Activated naive CD8-positive, alpha-beta T cell treated with anti-CD3 and anti-CD28 coated beads for 36 hours (primary cell): Measurements from ENCODE around the gene PPP1R12A. TPM values are rescaled to one million over a fixed set of nuclear protein-coding genes. Genes with fewer than 3 reads are reported as not detected.
"Not testable (repeated sequence)": the region's sequence is repeated elsewhere in the genome, so short reads cannot be mapped to it uniquely, and the experiment has no call there.

ENCODE experiments used
- DNase-seq: peaks from one replicate; pipeline ENCODE4 v3.0.0; 2021
- H3K27ac Mint-ChIP-seq: one replicate; pipeline ENCODE4 v1.8.0; 2022; ENCODE audit warnings: mild to moderate bottlenecking, moderate library complexity, mixed read lengths
- H3K27me3 Mint-ChIP-seq: one replicate; pipeline ENCODE4 v1.8.0; 2022; ENCODE audit warnings: mild to moderate bottlenecking, mixed read lengths
- H3K36me3 Mint-ChIP-seq: one replicate; pipeline ENCODE4 v1.8.0; 2021; ENCODE audit warnings: mild to moderate bottlenecking, mixed read lengths
- H3K4me1 Mint-ChIP-seq: one replicate; pipeline ENCODE4 v1.8.0; 2021; ENCODE audit warnings: mixed read lengths
- H3K4me3 Mint-ChIP-seq: one replicate; pipeline ENCODE4 v1.8.0; 2022; ENCODE audit warnings: mild to moderate bottlenecking, moderate library complexity, mixed read lengths
- H3K9me3 Mint-ChIP-seq: one replicate; pipeline ENCODE4 v1.8.0; 2022; ENCODE audit warnings: mixed read lengths
- total RNA-seq, 2 experiments: library from RNA; stranded (reverse); gene quantifications; one replicate each; pipeline ENCODE4 v1.2.3, GENCODE V29; 2021

PPP1R12A gene
- total RNA-seq, result 10 to 100 TPM; 58.6 to 63.4 TPM

DNA sequence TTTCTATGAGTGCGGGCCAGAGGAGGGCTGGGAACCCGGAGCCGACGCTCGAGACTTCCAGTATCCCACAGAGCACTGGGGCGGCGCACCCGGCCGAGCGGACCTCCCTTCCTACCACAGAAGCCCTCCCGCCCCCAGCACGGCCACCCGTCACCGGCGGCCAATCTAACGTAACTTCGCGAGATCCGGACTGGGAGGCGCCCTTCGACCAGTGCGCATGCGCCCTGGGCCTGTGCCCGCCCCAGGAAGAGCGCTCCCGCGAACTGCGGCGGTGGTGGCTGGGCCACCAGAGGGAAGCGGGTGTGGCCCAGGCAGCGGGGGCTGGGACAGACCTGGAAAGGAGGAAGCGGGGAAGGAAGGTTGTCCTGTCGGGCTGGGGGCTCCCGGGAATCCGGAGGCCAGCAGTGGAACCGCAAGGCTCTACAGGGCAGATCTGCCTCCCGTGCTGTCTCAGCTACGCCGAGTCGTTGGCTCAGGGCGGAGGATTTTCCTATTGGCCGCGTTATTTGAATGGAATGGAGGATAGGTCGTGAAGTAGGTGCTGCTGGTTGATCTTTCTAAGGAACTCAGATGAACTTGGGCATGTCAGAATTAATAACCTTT lies at the start of gene PPP1R12A:
PPP1R12A (minus strand) TSS at position 77 of the 603 bp plus-strand sequence. CDS start 166 bp downstream, outside the sequence.
- DNase-seq, result peak; percentile 96
- Mint-ChIP-seq H3K4me1 (peaks cover 22% of the 10 kb centered on the region), H3K36me3 (peaks cover 1% of the 10 kb centered on the region), H3K27ac (peak within 1 kb of the TSS; percentile 99), H3K4me3 (peak within 1 kb of the TSS; percentile 98), H3K9me3 (no peaks in the 10 kb centered on the region), H3K27me3 (no peaks in the 10 kb centered on the region)

DNA sequence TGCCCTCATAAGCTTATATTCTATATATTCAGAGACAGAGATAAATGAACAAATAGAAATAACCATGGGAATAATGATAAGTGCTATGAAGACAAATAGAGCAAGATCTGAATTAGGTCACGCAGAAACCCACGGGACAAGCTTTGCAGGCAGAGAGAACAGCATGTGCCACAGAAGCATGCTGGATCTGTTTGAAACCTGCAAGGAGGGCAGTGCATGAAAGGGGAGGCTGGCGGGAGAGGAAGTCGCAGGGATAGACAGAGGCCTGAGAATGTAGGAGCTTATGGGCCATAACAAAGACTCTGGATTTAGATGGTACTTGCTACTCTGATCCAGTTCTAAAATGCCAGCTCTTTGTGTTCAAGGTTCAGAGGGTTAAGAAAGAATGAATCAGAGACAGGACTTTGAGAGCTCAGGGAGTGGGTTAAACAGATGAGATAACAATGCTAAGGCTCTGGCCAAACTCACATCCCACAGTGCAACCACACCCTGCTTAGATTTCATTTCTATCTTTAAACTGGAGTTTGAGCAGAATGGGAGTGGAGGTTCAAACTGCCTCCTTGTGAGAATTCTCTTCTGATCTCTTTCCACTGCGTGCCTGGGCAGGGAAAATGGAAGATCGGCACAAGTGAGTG lies 49.2 kb upstream of the PPP1R12A start:
- peaks cover 7% of the 10 kb centered on the region for H3K27me3 Mint-ChIP-seq
- DNase-seq, result no peak
- H3K36me3 Mint-ChIP-seq, result no peaks in the 10 kb centered on the region
- H3K4me1 Mint-ChIP-seq, result no peaks in the 10 kb centered on the region
- no peak overlapping the region for H3K27ac Mint-ChIP-seq
- no peak overlapping the region for H3K4me3 Mint-ChIP-seq
- H3K9me3 Mint-ChIP-seq, result no peaks in the 10 kb centered on the region

GRCh38 chr12:79983492-79983891 lies 48.6 kb upstream of the PPP1R12A start:
- Mint-ChIP-seq H3K27me3 (peaks cover 7% of the 10 kb centered on the region), H3K9me3 (no peaks in the 10 kb centered on the region), H3K4me1 (no peaks in the 10 kb centered on the region), H3K4me3 (no peak overlapping the region), H3K36me3 (no peaks in the 10 kb centered on the region), H3K27ac (no peak overlapping the region)
- DNase-seq, result no peak

DNA sequence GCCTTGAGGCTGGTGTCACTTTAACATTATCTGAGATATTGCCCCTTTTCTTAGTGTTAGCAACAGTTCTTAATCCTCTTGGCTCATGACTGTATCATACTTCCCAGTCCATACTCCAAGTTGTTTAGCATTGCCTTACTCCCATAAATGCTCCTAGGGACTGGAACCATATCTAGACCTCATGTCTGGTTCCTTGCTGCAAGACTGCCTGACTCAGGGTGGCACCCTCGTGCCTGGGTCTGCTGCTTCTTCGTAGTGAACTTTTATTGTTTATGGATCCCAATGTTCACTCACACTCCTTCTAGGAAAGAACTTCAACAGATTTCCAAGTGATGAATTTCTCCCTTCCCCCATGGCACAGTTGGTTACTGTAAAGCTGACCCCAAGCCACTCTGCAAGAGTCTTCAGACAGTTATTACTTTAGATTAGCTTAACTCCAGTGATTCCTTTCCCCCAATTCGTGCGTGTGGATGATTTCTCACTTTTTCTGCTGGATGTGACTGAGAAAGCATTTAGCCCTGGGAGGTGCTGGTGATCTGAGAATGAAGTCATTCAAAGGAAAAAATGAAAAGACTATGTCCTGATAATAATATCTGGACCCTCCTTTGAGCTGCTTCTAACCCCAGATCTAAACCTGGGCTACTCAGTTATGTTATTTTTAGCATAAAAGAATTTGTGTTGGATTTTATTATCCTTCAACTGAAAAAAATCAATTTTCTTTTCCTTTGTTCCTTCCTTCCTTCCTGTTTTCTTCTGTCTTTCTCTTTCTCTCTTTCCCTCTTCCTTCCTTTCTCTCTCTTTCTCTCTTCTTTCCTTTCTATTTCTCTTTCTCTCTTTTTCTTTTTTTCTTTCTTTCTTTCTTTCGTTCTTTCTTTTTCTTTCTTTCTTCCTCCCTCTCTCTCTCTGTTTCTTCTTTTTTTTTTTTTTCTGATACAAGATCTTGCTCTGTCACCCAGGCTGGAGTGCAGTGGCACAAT lies 47.5 kb upstream of the PPP1R12A start:
- H3K4me1 Mint-ChIP-seq, result no peaks in the 10 kb centered on the region
- no peaks in the 10 kb centered on the region for H3K9me3 Mint-ChIP-seq
- H3K4me3 Mint-ChIP-seq, result no peak overlapping the region
- DNase-seq, result no peak
- peaks cover 7% of the 10 kb centered on the region for H3K27me3 Mint-ChIP-seq
- no peaks in the 10 kb centered on the region for H3K36me3 Mint-ChIP-seq
- H3K27ac Mint-ChIP-seq, result no peak overlapping the region

- Mint-ChIP-seq H3K27ac (no peak overlapping the region), H3K4me1 (no peaks in the 10 kb centered on the region), H3K36me3 (no peaks in the 10 kb centered on the region), H3K4me3 (no peak overlapping the region), H3K9me3 (no peaks in the 10 kb centered on the region), H3K27me3 (peaks cover 4% of the 10 kb centered on the region)
- DNase-seq, result no peak
These were observed 43.8 kb upstream of the PPP1R12A start for GRCh38 chr12:79978692-79979091.

DNA sequence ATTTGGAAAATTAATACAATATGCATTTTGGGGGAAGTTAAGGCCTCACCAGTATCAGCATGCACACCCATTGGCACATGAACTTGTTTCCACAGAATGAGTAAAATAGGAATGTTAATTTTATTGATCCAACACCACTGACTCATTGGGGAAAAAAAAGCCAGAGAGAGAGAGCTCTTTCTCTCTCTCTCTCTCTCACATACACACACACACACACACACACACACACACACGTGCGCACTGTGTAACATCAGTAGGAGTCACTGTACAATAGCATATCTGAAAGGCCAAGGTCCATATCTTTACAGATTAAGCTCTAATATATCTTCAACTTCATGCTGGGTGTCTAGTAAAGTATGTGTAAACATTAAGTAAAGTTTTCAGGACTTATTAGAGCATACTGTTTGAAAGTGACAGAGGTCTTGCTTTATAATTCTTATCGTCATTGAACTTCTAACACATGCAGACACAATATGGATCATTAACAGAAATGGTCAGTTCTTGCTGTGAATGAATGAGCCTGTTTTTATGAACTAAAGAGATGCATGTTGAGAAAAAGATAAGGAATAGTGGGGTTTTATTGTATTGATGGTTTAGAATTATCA lies 43.1 kb upstream of the PPP1R12A start:
- not testable (repeated sequence) for H3K4me1 Mint-ChIP-seq, H3K27ac Mint-ChIP-seq, DNase-seq, H3K4me3 Mint-ChIP-seq, H3K9me3 Mint-ChIP-seq, H3K27me3 Mint-ChIP-seq, H3K36me3 Mint-ChIP-seq

DNA sequence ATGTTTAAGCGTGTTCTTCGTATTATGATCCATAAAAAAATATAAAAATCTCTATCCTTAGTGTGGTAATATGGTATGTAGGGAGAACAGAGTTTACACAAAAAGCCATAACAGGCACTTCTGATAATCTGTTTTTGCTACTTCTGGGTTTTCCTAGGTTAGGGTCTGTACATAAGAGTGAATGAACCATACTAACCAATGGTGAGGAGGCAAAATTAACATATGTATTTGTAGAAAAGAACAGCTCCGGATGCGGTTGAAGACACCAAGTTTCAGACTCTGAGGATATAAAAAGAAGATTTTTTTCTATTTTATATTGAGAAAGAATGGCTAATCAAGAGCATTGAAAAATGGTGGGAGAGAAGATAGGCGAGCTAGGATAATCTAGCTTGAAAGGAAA lies 40.2 kb upstream of the PPP1R12A start:
- no peak overlapping the region for H3K4me3 Mint-ChIP-seq
- no peaks in the 10 kb centered on the region for H3K36me3 Mint-ChIP-seq
- H3K27ac Mint-ChIP-seq, result no peak overlapping the region
- H3K9me3 Mint-ChIP-seq, result no peaks in the 10 kb centered on the region
- H3K4me1 Mint-ChIP-seq, result no peaks in the 10 kb centered on the region
- H3K27me3 Mint-ChIP-seq, result no peaks in the 10 kb centered on the region
- DNase-seq, result no peak

DNA sequence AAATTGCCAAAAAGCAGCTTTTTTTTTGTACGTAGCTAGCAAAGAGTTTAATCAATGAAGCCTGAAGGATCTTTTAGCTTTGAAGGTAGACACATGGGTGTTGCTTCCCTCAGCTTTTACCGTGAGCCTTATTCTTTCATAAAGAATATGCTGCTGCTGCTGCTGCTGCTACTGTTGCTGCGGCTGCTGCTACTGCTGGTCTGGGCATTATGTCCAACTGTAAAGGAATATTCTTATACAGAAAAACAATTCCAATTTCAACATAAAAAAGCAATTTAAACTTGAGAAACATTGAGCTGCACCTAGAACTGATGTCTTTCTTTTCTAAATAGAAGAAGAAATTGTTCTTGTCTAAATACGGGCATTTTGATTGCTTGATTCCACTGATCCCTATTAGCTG lies 38.9 kb upstream of the PPP1R12A start:
- Mint-ChIP-seq H3K4me1 (no peaks in the 10 kb centered on the region), H3K27me3 (no peaks in the 10 kb centered on the region), H3K27ac (no peak overlapping the region), H3K9me3 (no peaks in the 10 kb centered on the region), H3K4me3 (no peak overlapping the region), H3K36me3 (no peaks in the 10 kb centered on the region)
- DNase-seq, result no peak

DNA sequence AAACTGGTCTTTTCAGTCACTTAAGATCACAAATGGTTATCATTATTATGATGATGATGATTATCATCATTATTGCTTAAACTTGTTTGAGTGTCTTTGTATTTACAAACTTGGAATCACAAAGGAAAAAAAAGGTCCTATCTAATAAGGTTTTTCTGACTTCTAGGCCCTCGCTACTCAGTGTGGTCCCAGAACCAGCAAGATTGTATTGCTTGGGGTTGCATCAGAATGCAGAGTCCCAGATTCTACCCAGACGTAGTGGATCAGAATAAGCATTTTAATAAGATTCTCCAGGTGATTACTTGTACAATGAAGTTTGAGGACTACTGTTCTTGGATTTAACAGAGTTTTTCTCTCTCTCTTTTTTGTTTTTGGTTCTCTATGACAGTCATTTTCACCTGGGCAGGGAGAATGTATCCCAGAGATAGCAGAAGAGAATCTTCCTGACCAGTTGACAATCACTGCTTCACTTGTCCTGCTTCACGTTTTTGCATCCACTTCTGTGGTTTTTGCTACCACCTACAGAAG lies 29.3 kb upstream of the PPP1R12A start:
- Mint-ChIP-seq H3K36me3 (no peaks in the 10 kb centered on the region), H3K4me3 (no peak overlapping the region), H3K9me3 (no peaks in the 10 kb centered on the region), H3K27me3 (peaks cover 11% of the 10 kb centered on the region), H3K4me1 (no peaks in the 10 kb centered on the region), H3K27ac (no peak overlapping the region)
- no peak for DNase-seq

- Mint-ChIP-seq H3K4me1 (no peaks in the 10 kb centered on the region), H3K27ac (no peak overlapping the region), H3K27me3 (peaks cover 4% of the 10 kb centered on the region), H3K4me3 (no peak overlapping the region), H3K9me3 (no peaks in the 10 kb centered on the region), H3K36me3 (no peaks in the 10 kb centered on the region)
- no peak for DNase-seq
These were observed 26.5 kb upstream of the PPP1R12A start for GRCh38 chr12:79961411-79961810.

DNA sequence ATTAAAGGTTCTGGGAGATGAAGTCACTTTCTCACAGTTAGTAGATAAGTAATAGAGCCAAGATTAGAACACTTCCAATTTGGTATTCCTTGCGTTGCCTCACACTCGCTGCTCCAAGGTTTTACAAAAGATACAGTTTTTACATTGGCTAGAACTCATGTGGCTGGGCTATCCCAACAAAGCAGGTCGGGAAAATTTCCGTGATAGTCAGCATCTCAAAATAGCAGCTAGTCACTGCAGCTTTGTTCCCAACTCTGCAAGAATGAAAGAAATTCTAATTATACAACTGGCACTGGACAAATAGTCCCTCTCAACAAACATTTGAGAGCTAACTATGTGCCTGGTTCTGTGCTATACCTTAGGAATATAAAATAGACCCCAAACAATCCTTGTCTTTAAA lies 24.6 kb upstream of the PPP1R12A start:
- H3K36me3 Mint-ChIP-seq, result peaks cover 8% of the 10 kb centered on the region
- H3K27ac Mint-ChIP-seq, result no peak overlapping the region
- no peaks in the 10 kb centered on the region for H3K4me1 Mint-ChIP-seq
- H3K9me3 Mint-ChIP-seq, result peaks cover 9% of the 10 kb centered on the region
- DNase-seq, result no peak
- peaks cover 4% of the 10 kb centered on the region for H3K27me3 Mint-ChIP-seq
- H3K4me3 Mint-ChIP-seq, result no peak overlapping the region

GRCh38 chr12:79956896-79957295 lies 22.0 kb upstream of the PPP1R12A start:
- peaks cover 17% of the 10 kb centered on the region for H3K9me3 Mint-ChIP-seq
- no peak for DNase-seq
- no peak overlapping the region for H3K4me3 Mint-ChIP-seq
- peaks cover 8% of the 10 kb centered on the region for H3K36me3 Mint-ChIP-seq
- peaks cover 7% of the 10 kb centered on the region for H3K27me3 Mint-ChIP-seq
- no peaks in the 10 kb centered on the region for H3K4me1 Mint-ChIP-seq
- H3K27ac Mint-ChIP-seq, result no peak overlapping the region

GRCh38 chr12:79955561-79955960 lies 20.7 kb upstream of the PPP1R12A start:
- no peak overlapping the region for H3K27ac Mint-ChIP-seq
- no peak for DNase-seq

GRCh38 chr12:79954037-79954610 lies 19.2 kb upstream of the PPP1R12A start:
- peaks cover 8% of the 10 kb centered on the region for H3K36me3 Mint-ChIP-seq
- H3K9me3 Mint-ChIP-seq, result peaks cover 17% of the 10 kb centered on the region
- no peaks in the 10 kb centered on the region for H3K4me1 Mint-ChIP-seq
- H3K4me3 Mint-ChIP-seq, result no peak overlapping the region
- peaks cover 7% of the 10 kb centered on the region for H3K27me3 Mint-ChIP-seq
- no peak for DNase-seq
- H3K27ac Mint-ChIP-seq, result no peak overlapping the region

More at GRCh38 chr12:79955561-79955960, 20.7 kb upstream of the PPP1R12A start:
- no peaks in the 10 kb centered on the region for H3K4me1 Mint-ChIP-seq
- H3K36me3 Mint-ChIP-seq, result peaks cover 8% of the 10 kb centered on the region
- H3K4me3 Mint-ChIP-seq, result no peak overlapping the region
- peaks cover 7% of the 10 kb centered on the region for H3K27me3 Mint-ChIP-seq
- peaks cover 17% of the 10 kb centered on the region for H3K9me3 Mint-ChIP-seq
